Mesothelial cell of epicardium (in vitro differentiated cells): ENCODE results near the gene FAM217A. TPM values are rescaled to one million over a fixed set of nuclear protein-coding genes. Genes with fewer than 3 reads are reported as not detected.
"Not testable (repeated sequence)": the region's sequence is repeated elsewhere in the genome, so short reads cannot be mapped to it uniquely, and the experiment has no call there.

Experiments used
- DNase-seq, 2 experiments: peaks; one replicate each; pipeline ENCODE4 v3.0.0; 2021; ENCODE audit warnings: low spot score in 2 of 2; ENCODE audit not compliant: unreplicated experiment in 2 of 2
- H3K27ac Mint-ChIP-seq: 2 replicates; pipeline ENCODE4 v1.8.0; 2021; ENCODE audit warnings: mixed read lengths
- H3K27me3 Mint-ChIP-seq: 2 replicates; pipeline ENCODE4 v1.8.0; 2021; ENCODE audit warnings: low read depth, mixed read lengths
- H3K36me3 Mint-ChIP-seq: 2 replicates; pipeline ENCODE4 v1.8.0; 2021; ENCODE audit warnings: mixed read lengths
- H3K4me1 Mint-ChIP-seq: 2 replicates; pipeline ENCODE4 v1.8.0; 2021; ENCODE audit warnings: mixed read lengths
- H3K4me3 Mint-ChIP-seq: 2 replicates; pipeline ENCODE4 v1.8.0; 2021; ENCODE audit warnings: mild to moderate bottlenecking, moderate library complexity, mixed read lengths
- H3K9me3 Mint-ChIP-seq: 2 replicates; pipeline ENCODE4 v1.8.0; 2021; ENCODE audit warnings: mixed read lengths
- CTCF ChIP-seq: fragments of 200-600 bp; sonication (generic); IDR thresholded peaks from one replicate; pipeline ENCODE4 v1.5.0; 2021; ENCODE audit warnings: antibody characterized with exemption; ENCODE audit not compliant: unreplicated experiment
- total RNA-seq: library from RNA; stranded (reverse); gene quantifications from 3 replicates; pipeline ENCODE4 v1.2.1, GENCODE V29; 2021

The FAM217A gene
- total RNA-seq, 1 donor from 2014 or later = not detected

DNA sequence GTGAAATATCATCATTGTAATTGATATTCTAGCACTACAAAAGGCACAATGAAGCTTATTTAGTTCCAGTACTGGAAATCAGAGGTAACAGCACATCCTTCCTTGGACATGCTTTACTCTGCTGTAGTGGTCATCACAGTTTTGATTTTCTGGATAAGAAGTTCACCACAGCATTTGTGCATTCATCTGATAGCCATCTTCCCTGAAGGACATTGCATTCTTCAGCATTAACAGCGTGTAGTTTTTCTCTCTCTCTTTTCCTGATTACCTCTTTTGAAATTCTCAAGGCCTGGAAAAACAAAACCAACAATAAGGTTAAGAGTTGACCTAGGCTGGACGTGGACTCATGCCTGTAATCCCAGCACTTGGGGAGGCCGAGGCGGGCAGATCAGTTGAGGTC, 36.8 kb upstream of the FAM217A start:
- Mint-ChIP-seq H3K27me3 (no peaks in the 10 kb centered on the region), H3K4me1 (no peaks in the 10 kb centered on the region), H3K4me3 (no peak overlapping the region), H3K9me3 (peaks cover 30% of the 10 kb centered on the region), H3K36me3 (peaks cover 50% of the 10 kb centered on the region), H3K27ac (no peak overlapping the region)
- no peak for TF ChIP-seq CTCF
- DNase-seq = no peak

DNA sequence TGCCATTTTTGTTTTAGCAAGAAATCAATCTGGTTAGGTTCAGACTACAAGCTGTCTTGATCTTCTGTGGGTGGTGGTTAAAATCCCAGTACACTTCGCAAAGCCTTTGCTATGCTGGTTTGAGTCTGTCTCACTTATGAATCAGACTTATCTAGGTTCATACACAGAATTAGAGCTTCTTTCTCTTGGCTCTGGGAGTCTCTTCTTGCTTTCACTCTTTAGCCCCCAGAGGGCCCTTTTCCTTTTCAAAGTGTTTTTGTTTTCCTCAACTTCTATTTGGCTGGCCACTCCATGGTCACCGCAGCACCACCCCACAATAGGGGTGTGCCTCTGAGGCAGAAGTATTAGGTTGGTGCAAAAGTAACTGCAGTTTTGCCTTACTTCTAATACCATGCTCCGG, 35.2 kb upstream of the FAM217A start:
- Mint-ChIP-seq H3K27ac (no peak overlapping the region), H3K27me3 (no peaks in the 10 kb centered on the region), H3K9me3 (peaks cover 30% of the 10 kb centered on the region), H3K4me1 (no peaks in the 10 kb centered on the region), H3K4me3 (no peak overlapping the region), H3K36me3 (peaks cover 44% of the 10 kb centered on the region)
- no peak for TF ChIP-seq CTCF
- no peak for DNase-seq

GRCh38 chr6:4113649-4114048, 34.7 kb upstream of the FAM217A start:
- Mint-ChIP-seq H3K27me3 (no peaks in the 10 kb centered on the region), H3K27ac (no peak overlapping the region), H3K4me3 (no peak overlapping the region), H3K9me3 (peaks cover 30% of the 10 kb centered on the region), H3K4me1 (no peaks in the 10 kb centered on the region), H3K36me3 (peaks cover 44% of the 10 kb centered on the region)
- no peak for TF ChIP-seq CTCF
- no peak for DNase-seq

DNA sequence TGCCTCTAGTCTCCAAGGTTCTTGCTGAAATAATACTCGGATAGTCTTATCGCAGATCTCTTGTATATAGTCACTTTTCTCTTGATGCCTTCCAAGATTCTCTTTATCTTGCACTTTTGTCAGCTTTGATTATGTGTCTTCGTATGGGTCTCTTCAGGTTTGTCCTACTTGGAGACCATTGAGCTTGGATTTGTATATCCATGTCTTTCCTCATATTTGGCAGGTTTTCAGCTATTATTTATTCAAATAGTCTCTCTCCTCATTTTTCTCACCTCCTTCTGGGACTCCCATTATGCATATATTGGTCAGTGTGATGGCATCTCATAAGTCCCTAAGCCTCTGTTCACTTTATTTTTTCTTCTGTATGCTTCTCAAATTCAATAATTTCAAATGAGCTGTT, 33.4 kb upstream of the FAM217A start:
- Mint-ChIP-seq H3K4me3 (no peak overlapping the region), H3K27ac (no peak overlapping the region), H3K36me3 (peaks cover 39% of the 10 kb centered on the region), H3K4me1 (no peaks in the 10 kb centered on the region), H3K27me3 (no peaks in the 10 kb centered on the region), H3K9me3 (peaks cover 30% of the 10 kb centered on the region)
- DNase-seq = no peak
- TF ChIP-seq CTCF = no peak

- not testable (repeated sequence) for DNase-seq, H3K27me3 Mint-ChIP-seq, H3K4me3 Mint-ChIP-seq, H3K4me1 Mint-ChIP-seq, H3K27ac Mint-ChIP-seq
- Mint-ChIP-seq H3K36me3 (peaks cover 17% of the 10 kb centered on the region), H3K9me3 (peaks cover 23% of the 10 kb centered on the region)
Measured at GRCh38 chr6:4109363-4109815, 30.5 kb upstream of the FAM217A start.

GRCh38 chr6:4108561-4109093, 29.7 kb upstream of the FAM217A start:
- Mint-ChIP-seq H3K9me3 (peaks cover 16% of the 10 kb centered on the region), H3K4me3 (no peak overlapping the region), H3K4me1 (peaks cover 4% of the 10 kb centered on the region), H3K27ac (no peak overlapping the region), H3K36me3 (peaks cover 9% of the 10 kb centered on the region), H3K27me3 (no peaks in the 10 kb centered on the region)
- no peak for TF ChIP-seq CTCF
- DNase-seq = no peak
